ENCODE measurements around the gene ROPN1. TPM values are rescaled to one million over a fixed set of nuclear protein-coding genes. Genes with fewer than 3 reads are reported as not detected.

Gene ROPN1
- total and polyA plus RNA-seq, 2 experiments from 2014 or later = 0.11 TPM; not detected in 1

DNA sequence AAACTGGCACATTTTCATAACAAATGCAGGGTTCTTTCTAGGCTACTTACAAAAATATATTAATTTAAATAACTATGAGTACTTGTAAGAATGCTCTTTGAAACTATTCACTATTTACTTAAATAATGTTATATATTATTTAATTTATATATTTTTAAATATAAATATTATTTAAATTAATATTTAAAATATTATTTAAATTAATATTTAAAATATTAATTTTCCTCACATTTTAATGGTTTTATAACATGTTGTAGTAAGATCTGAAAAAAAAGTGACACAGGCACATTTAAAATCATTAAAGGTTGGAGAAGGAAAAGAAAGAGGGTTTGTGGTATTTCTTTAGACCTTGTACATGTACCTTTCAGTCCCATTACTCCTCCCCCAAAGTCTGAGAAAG, 65.5 kb downstream of the ROPN1 start:
- Histone ChIP-seq H3K79me2 (replicated peaks; ENCODE audit: insufficient read depth) (no peaks in the 10 kb centered on the region), H3K4me3 (no peak overlapping the region), H4K20me1 (replicated peaks; ENCODE audit: insufficient read depth) (no peaks in the 10 kb centered on the region), H3K27me3 (ENCODE audit: insufficient read depth) (no peaks in the 10 kb centered on the region), H3K4me1 (ENCODE audit: insufficient read depth) (no peaks in the 10 kb centered on the region), H3K27ac (ENCODE audit: low read depth) (no peak overlapping the region), H3K9me2 (ENCODE audit: insufficient read depth) (no peaks in the 10 kb centered on the region), H2AFZ (no peak overlapping the region), H3K36me3 (ENCODE audit: insufficient read depth) (peaks cover 4% of the 10 kb centered on the region; the same call in 1 of the 2 replicates), H3F3A (replicated peaks; ENCODE audit: low read depth) (no peaks in the 10 kb centered on the region), H3K4me2 (no peak overlapping the region)
- no peak overlapping the region for H3K27ac Mint-ChIP-seq
- H3K9me3 Mint-ChIP-seq = no peaks in the 10 kb centered on the region
- DNase-seq (ENCODE audit: low spot score) = no peak
- ATAC-seq = no peak
- peaks cover 54% of the 10 kb centered on the region for H3K36me3 Mint-ChIP-seq (ENCODE audit: low read depth)
- H3K4me1 Mint-ChIP-seq = no peaks in the 10 kb centered on the region
- H3K4me3 Mint-ChIP-seq = no peak overlapping the region
- H3K27me3 Mint-ChIP-seq (ENCODE audit: insufficient read depth, low read depth, poor library complexity) = no peaks in the 10 kb centered on the region
- TF ChIP-seq CREB1 (CRISPR knock-in tag; IDR thresholded peaks at IDR 0.05; ENCODE audit: low read depth) = no peak
- TF ChIP-seq, protein P1, sequence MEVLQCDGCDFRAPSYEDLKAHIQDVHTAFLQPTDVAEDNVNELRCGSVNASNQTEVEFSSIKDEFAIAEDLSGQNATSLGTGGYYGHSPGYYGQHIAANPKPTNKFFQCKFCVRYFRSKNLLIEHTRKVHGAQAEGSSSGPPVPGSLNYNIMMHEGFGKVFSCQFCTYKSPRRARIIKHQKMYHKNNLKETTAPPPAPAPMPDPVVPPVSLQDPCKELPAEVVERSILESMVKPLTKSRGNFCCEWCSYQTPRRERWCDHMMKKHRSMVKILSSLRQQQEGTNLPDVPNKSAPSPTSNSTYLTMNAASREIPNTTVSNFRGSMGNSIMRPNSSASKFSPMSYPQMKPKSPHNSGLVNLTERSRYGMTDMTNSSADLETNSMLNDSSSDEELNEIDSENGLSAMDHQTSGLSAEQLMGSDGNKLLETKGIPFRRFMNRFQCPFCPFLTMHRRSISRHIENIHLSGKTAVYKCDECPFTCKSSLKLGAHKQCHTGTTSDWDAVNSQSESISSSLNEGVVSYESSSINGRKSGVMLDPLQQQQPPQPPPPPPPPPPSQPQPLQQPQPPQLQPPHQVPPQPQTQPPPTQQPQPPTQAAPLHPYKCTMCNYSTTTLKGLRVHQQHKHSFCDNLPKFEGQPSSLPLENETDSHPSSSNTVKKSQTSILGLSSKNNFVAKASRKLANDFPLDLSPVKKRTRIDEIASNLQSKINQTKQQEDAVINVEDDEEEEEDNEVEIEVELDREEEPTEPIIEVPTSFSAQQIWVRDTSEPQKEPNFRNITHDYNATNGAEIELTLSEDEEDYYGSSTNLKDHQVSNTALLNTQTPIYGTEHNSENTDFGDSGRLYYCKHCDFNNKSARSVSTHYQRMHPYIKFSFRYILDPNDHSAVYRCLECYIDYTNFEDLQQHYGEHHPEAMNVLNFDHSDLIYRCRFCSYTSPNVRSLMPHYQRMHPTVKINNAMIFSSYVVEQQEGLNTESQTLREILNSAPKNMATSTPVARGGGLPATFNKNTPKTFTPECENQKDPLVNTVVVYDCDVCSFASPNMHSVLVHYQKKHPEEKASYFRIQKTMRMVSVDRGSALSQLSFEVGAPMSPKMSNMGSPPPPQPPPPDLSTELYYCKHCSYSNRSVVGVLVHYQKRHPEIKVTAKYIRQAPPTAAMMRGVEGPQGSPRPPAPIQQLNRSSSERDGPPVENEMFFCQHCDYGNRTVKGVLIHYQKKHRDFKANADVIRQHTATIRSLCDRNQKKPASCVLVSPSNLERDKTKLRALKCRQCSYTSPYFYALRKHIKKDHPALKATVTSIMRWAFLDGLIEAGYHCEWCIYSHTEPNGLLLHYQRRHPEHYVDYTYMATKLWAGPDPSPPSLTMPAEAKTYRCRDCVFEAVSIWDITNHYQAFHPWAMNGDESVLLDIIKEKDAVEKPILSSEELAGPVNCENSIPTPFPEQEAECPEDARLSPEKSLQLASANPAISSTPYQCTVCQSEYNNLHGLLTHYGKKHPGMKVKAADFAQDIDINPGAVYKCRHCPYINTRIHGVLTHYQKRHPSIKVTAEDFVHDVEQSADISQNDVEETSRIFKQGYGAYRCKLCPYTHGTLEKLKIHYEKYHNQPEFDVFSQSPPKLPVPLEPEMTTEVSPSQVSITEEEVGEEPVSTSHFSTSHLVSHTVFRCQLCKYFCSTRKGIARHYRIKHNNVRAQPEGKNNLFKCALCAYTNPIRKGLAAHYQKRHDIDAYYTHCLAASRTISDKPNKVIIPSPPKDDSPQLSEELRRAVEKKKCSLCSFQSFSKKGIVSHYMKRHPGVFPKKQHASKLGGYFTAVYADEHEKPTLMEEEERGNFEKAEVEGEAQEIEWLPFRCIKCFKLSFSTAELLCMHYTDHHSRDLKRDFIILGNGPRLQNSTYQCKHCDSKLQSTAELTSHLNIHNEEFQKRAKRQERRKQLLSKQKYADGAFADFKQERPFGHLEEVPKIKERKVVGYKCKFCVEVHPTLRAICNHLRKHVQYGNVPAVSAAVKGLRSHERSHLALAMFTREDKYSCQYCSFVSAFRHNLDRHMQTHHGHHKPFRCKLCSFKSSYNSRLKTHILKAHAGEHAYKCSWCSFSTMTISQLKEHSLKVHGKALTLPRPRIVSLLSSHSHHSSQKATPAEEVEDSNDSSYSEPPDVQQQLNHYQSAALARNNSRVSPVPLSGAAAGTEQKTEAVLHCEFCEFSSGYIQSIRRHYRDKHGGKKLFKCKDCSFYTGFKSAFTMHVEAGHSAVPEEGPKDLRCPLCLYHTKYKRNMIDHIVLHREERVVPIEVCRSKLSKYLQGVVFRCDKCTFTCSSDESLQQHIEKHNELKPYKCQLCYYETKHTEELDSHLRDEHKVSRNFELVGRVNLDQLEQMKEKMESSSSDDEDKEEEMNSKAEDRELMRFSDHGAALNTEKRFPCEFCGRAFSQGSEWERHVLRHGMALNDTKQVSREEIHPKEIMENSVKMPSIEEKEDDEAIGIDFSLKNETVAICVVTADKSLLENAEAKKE (CRISPR knock-in tag; IDR thresholded peaks at IDR 0.05) = no peak
- TF ChIP-seq NANOG (IDR thresholded peaks at IDR 0.05; ENCODE audit: borderline replicate concordance) = no peak
- TF ChIP-seq, protein P2, sequence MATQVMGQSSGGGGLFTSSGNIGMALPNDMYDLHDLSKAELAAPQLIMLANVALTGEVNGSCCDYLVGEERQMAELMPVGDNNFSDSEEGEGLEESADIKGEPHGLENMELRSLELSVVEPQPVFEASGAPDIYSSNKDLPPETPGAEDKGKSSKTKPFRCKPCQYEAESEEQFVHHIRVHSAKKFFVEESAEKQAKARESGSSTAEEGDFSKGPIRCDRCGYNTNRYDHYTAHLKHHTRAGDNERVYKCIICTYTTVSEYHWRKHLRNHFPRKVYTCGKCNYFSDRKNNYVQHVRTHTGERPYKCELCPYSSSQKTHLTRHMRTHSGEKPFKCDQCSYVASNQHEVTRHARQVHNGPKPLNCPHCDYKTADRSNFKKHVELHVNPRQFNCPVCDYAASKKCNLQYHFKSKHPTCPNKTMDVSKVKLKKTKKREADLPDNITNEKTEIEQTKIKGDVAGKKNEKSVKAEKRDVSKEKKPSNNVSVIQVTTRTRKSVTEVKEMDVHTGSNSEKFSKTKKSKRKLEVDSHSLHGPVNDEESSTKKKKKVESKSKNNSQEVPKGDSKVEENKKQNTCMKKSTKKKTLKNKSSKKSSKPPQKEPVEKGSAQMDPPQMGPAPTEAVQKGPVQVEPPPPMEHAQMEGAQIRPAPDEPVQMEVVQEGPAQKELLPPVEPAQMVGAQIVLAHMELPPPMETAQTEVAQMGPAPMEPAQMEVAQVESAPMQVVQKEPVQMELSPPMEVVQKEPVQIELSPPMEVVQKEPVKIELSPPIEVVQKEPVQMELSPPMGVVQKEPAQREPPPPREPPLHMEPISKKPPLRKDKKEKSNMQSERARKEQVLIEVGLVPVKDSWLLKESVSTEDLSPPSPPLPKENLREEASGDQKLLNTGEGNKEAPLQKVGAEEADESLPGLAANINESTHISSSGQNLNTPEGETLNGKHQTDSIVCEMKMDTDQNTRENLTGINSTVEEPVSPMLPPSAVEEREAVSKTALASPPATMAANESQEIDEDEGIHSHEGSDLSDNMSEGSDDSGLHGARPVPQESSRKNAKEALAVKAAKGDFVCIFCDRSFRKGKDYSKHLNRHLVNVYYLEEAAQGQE (IDR thresholded peaks at IDR 0.05; ENCODE audit: unreplicated experiment) = no peak
- TF ChIP-seq EZH2 (IDR thresholded peaks at IDR 0.05; ENCODE audit: low read depth, unreplicated experiment) = no peak
- TF ChIP-seq JUNB (IDR thresholded peaks at IDR 0.05; ENCODE audit: unreplicated experiment) = no peak
- TF ChIP-seq POLR2AphosphoS5 (IDR thresholded peaks at IDR 0.05; ENCODE audit: low read depth) = no peak
- TF ChIP-seq, protein P3, sequence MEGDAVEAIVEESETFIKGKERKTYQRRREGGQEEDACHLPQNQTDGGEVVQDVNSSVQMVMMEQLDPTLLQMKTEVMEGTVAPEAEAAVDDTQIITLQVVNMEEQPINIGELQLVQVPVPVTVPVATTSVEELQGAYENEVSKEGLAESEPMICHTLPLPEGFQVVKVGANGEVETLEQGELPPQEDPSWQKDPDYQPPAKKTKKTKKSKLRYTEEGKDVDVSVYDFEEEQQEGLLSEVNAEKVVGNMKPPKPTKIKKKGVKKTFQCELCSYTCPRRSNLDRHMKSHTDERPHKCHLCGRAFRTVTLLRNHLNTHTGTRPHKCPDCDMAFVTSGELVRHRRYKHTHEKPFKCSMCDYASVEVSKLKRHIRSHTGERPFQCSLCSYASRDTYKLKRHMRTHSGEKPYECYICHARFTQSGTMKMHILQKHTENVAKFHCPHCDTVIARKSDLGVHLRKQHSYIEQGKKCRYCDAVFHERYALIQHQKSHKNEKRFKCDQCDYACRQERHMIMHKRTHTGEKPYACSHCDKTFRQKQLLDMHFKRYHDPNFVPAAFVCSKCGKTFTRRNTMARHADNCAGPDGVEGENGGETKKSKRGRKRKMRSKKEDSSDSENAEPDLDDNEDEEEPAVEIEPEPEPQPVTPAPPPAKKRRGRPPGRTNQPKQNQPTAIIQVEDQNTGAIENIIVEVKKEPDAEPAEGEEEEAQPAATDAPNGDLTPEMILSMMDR (conservative IDR thresholded peaks at IDR 0.05; ENCODE audit: low read depth in 2 of 2) = no peak
- TF ChIP-seq ZNF114 (CRISPR knock-in tag; IDR thresholded peaks at IDR 0.05) = no peak
- TF ChIP-seq STAT1 (IDR thresholded peaks at IDR 0.05; ENCODE audit: unreplicated experiment) = no peak
- TF ChIP-seq EZH2phosphoT487 (IDR thresholded peaks at IDR 0.05; ENCODE audit: unreplicated experiment) = no peak
- TF ChIP-seq, protein P4, sequence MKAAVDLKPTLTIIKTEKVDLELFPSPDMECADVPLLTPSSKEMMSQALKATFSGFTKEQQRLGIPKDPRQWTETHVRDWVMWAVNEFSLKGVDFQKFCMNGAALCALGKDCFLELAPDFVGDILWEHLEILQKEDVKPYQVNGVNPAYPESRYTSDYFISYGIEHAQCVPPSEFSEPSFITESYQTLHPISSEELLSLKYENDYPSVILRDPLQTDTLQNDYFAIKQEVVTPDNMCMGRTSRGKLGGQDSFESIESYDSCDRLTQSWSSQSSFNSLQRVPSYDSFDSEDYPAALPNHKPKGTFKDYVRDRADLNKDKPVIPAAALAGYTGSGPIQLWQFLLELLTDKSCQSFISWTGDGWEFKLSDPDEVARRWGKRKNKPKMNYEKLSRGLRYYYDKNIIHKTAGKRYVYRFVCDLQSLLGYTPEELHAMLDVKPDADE (IDR thresholded peaks at IDR 0.05) = no peak
- TF ChIP-seq ZNF331 (CRISPR knock-in tag; IDR thresholded peaks at IDR 0.05; ENCODE audit: low read depth) = no peak

All from GM23338 (cell line).